HUES6 (cell line): ENCODE data around the gene FAM3C.

ENCODE experiments used
- H3K27ac ChIP-seq: 2 replicates; pipeline ENCODE4 v1.7.0; 2013; ENCODE audit warnings: low read depth, mild to moderate bottlenecking, low read length, inconsistent platforms
- H3K27me3 ChIP-seq: 2 replicates; pipeline ENCODE4 v1.6.1; 2013; ENCODE audit warnings: low read length; ENCODE audit not compliant: control insufficient read depth, insufficient read depth
- H3K36me3 ChIP-seq: 2 replicates; pipeline ENCODE4 v1.6.1; 2013; ENCODE audit warnings: low read length; ENCODE audit not compliant: control insufficient read depth, insufficient read depth
- H3K4me1 ChIP-seq: 2 replicates; pipeline ENCODE4 v1.6.1; 2013; ENCODE audit warnings: low read length; ENCODE audit not compliant: control insufficient read depth, insufficient read depth
- H3K4me3 ChIP-seq: 2 replicates; pipeline ENCODE4 v1.5.1; 2013; ENCODE audit warnings: low read depth, low read length
- H3K9ac ChIP-seq: one replicate; pipeline ENCODE4 v1.6.1; 2013; ENCODE audit warnings: mild to moderate bottlenecking, low read length
- H3K9me3 ChIP-seq: 2 replicates; pipeline ENCODE4 v1.6.1; 2013; ENCODE audit warnings: low read depth, low read length; ENCODE audit not compliant: control insufficient read depth, insufficient read depth

The FAM3C gene

DNA sequence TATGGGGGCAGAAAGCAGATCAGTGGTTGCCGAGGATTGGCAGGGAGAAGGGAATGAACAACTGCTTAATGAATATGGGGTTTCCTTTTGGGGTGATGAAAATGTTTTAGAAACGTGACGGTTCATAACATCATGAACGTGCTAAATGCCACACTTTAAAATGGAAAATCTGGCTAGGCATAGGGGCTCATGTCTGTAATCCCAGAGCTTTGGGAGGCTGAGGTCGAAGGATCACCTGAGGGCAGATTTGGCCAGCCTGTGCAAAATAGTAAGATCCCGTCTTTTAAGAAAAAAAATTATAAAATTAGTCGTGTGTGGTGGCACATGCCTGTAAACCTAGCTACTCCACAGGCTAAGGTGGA lies 3.1 kb downstream of the FAM3C start:
- H3K4me1 ChIP-seq = peaks cover 17% of the 10 kb centered on the region
- no peak overlapping the region for H3K9ac ChIP-seq

DNA sequence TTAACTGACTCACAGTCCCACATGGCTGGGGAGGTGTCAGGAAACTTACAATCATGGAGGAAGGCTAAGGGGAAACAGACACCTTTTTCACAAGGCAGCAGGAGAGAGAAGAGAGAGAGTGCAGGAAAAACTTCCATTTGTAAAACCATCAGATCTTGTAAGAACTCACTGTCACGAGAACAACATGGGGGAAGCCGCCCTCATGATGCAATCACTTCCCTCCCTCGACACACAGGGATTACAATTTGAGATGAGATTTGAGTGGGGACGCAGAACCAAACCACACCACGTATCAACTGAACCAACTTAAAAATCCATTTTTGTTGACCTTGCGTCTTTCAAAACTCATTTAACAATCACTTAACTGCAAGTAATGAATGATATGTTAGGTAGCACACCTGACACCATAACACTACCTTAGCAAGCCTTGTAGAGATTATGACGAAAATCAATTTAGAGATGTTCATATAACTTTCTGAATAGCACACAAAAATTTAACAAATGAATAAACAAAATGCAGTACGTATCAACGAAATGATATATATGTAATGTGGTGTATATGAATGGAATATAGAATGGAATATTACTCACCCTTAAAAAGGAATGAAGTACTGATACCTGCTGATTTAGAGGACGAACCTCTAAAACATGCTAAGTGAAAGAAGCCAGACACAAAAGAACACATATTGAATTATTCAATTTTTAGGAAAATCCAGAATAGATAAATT lies 3.7 kb downstream of the FAM3C start:
- H3K9ac ChIP-seq = no peak overlapping the region
- H3K4me1 ChIP-seq = peaks cover 17% of the 10 kb centered on the region
- no peaks in the 10 kb centered on the region for H3K27me3 ChIP-seq
- no peak overlapping the region for H3K27ac ChIP-seq
- H3K9me3 ChIP-seq = peaks cover 2% of the 10 kb centered on the region; the same call in 1 of the 2 replicates
- no peak overlapping the region for H3K4me3 ChIP-seq
- peaks cover 11% of the 10 kb centered on the region for H3K36me3 ChIP-seq

More for the DNA sequence above, 3.1 kb downstream of the FAM3C start:
- Histone ChIP-seq H3K4me3 (no peak overlapping the region), H3K27me3 (no peaks in the 10 kb centered on the region), H3K9me3 (peaks cover 2% of the 10 kb centered on the region; the same call in 1 of the 2 replicates), H3K36me3 (peaks cover 11% of the 10 kb centered on the region), H3K27ac (no peak overlapping the region)

- Histone ChIP-seq H3K4me3 (no peak overlapping the region), H3K4me1 (peaks cover 16% of the 10 kb centered on the region), H3K9ac (no peak overlapping the region), H3K27ac (no peak overlapping the region), H3K27me3 (no peaks in the 10 kb centered on the region), H3K36me3 (peaks cover 11% of the 10 kb centered on the region), H3K9me3 (peaks cover 2% of the 10 kb centered on the region; the same call in 1 of the 2 replicates)
Observed at GRCh38 chr7:121391686-121392085, 4.4 kb downstream of the FAM3C start.

DNA sequence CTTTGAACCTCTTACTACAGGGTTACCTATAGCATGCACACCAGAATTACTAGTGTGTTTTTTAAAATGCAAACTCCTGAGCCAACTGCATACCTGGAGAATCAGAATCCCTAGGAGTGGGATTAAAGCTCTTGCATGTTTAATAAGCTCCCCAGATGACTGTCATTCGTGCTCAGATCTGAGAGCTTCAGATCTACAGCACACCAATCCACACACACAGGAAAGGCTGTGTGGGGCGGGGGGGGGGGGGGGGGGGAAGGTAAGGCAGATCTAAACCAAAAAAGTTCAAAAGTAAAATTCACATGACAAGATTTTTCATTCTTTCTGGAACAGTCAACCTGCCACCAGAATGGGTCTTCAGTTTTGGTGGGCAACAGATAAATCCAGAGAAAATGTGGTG lies 5.5 kb downstream of the FAM3C start:
- no peak overlapping the region for H3K27ac ChIP-seq
- H3K9me3 ChIP-seq = peaks cover 2% of the 10 kb centered on the region; the same call in 1 of the 2 replicates
- H3K4me3 ChIP-seq = no peak overlapping the region
- peaks cover 17% of the 10 kb centered on the region for H3K4me1 ChIP-seq
- H3K27me3 ChIP-seq = no peaks in the 10 kb centered on the region
- no peak overlapping the region for H3K9ac ChIP-seq
- peaks cover 11% of the 10 kb centered on the region for H3K36me3 ChIP-seq

DNA sequence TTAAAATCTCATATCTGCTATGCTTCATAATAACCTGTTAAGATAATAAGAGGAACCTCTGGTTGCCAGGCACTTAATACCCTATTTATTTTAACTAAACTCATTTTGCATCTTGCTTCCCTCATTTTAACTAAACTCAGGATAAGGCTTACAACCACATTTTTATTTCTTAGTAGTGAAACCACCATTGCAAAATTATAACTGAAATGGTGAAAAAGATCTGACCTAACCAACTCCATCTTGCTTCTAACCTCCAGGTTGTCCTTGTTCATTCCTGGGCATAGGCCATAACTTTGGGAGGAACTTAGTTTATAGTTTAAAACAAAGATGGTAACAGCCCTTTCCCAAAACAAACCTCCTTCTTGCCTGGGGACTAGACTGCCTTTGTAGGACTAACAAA lies 6.0 kb downstream of the FAM3C start:
- H3K4me1 ChIP-seq = peaks cover 17% of the 10 kb centered on the region
- peaks cover 11% of the 10 kb centered on the region for H3K36me3 ChIP-seq
- H3K4me3 ChIP-seq = no peak overlapping the region
- H3K9me3 ChIP-seq = peaks cover 2% of the 10 kb centered on the region; the same call in 1 of the 2 replicates
- H3K27ac ChIP-seq = no peak overlapping the region
- H3K27me3 ChIP-seq = no peaks in the 10 kb centered on the region
- no peak overlapping the region for H3K9ac ChIP-seq

GRCh38 chr7:121388950-121389349 lies 7.2 kb downstream of the FAM3C start:
- Histone ChIP-seq H3K27ac (no peak overlapping the region), H3K9me3 (peaks cover 2% of the 10 kb centered on the region; the same call in 1 of the 2 replicates), H3K27me3 (no peaks in the 10 kb centered on the region), H3K9ac (no peak overlapping the region), H3K4me3 (no peak overlapping the region), H3K4me1 (peaks cover 11% of the 10 kb centered on the region; the same call in 1 of the 2 replicates), H3K36me3 (peaks cover 11% of the 10 kb centered on the region)

DNA sequence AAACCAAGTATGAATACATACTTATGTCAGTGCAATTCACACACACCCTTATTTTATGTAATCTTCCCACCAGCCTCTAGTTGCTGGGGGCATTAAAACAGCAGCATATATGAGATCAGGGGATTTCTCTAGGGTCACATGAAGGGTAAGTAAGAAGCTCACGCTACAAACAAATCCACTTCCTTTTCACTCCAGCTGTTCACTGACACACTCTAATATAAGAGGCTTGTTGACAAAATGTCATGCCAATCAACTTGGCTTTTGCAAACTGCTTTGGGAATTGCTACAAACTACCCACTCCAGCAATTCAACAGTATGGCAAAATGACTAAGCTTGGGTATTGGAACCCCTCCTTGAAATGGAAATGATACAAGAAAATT lies 10.3 kb downstream of the FAM3C start:
- Histone ChIP-seq H3K27me3 (no peaks in the 10 kb centered on the region), H3K4me3 (no peak overlapping the region), H3K36me3 (peaks cover 4% of the 10 kb centered on the region; the same call in 1 of the 2 replicates), H3K4me1 (peaks cover 11% of the 10 kb centered on the region; the same call in 1 of the 2 replicates), H3K9me3 (no peaks in the 10 kb centered on the region), H3K27ac (no peak overlapping the region), H3K9ac (no peak overlapping the region)

GRCh38 chr7:121385056-121385799 lies 10.9 kb downstream of the FAM3C start:
- Histone ChIP-seq H3K9ac (no peak overlapping the region), H3K27ac (no peak overlapping the region), H3K36me3 (peaks cover 4% of the 10 kb centered on the region; the same call in 1 of the 2 replicates), H3K27me3 (no peaks in the 10 kb centered on the region), H3K4me3 (no peak overlapping the region), H3K4me1 (peaks cover 11% of the 10 kb centered on the region; the same call in 1 of the 2 replicates), H3K9me3 (no peaks in the 10 kb centered on the region)

- Histone ChIP-seq H3K27ac (no peak overlapping the region), H3K4me3 (no peak overlapping the region)
Observed at GRCh38 chr7:121384265-121384664, 11.8 kb downstream of the FAM3C start.

DNA sequence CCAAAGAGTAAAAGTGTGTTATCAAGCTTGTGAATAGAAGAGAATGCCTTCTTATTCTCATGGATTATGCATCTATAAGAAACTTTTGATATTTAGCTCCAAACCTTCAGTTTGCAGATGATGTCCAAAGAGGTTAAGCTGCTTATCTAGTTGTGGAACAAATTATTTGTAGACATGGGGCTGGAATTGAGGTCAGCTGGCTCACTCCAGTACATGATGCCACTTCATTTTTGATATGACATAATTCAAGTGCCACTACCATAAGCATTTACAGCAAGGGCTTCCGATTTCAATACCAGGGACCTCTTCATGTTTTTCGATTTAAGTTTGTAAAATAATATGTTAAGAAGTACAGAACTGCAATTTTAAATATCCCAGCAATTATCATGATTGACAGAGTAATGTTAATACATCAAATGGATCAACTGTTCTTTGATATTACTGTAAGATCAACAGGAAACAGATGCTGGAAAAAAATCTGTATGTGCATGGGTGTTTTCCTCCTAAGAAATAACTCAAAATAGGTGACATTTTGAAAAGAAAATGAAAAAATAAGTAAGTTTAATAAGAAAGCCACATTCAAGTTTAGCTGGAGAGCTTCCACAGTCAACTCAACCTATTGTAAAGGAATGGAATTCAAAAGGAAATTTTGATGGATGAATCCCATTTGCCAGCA lies 12.7 kb downstream of the FAM3C start:
- H3K9ac ChIP-seq = no peak overlapping the region
- no peaks in the 10 kb centered on the region for H3K27me3 ChIP-seq
- H3K36me3 ChIP-seq = peaks cover 12% of the 10 kb centered on the region
- H3K9me3 ChIP-seq = no peaks in the 10 kb centered on the region
- no peak overlapping the region for H3K27ac ChIP-seq
- H3K4me1 ChIP-seq = peaks cover 4% of the 10 kb centered on the region; the same call in 1 of the 2 replicates
- H3K4me3 ChIP-seq = no peak overlapping the region

More at GRCh38 chr7:121384265-121384664, 11.8 kb downstream of the FAM3C start:
- Histone ChIP-seq H3K9me3 (no peaks in the 10 kb centered on the region), H3K36me3 (peaks cover 9% of the 10 kb centered on the region), H3K4me1 (peaks cover 11% of the 10 kb centered on the region; the same call in 1 of the 2 replicates), H3K27me3 (no peaks in the 10 kb centered on the region), H3K9ac (no peak overlapping the region)
